GM21360 (cell line): ENCODE results near the gene ZNF467.
A peak's percentile ranks its signal among the peaks of the same experiment; 100 is the strongest.

Source experiments
- ATAC-seq: cut with Tn5 transposase; IDR thresholded peaks from one replicate; pipeline ENCODE4 v1.9.1; 2021; ENCODE audit warnings: mild to moderate bottlenecking, moderate library complexity; ENCODE audit not compliant: unreplicated experiment

Gene ZNF467

DNA sequence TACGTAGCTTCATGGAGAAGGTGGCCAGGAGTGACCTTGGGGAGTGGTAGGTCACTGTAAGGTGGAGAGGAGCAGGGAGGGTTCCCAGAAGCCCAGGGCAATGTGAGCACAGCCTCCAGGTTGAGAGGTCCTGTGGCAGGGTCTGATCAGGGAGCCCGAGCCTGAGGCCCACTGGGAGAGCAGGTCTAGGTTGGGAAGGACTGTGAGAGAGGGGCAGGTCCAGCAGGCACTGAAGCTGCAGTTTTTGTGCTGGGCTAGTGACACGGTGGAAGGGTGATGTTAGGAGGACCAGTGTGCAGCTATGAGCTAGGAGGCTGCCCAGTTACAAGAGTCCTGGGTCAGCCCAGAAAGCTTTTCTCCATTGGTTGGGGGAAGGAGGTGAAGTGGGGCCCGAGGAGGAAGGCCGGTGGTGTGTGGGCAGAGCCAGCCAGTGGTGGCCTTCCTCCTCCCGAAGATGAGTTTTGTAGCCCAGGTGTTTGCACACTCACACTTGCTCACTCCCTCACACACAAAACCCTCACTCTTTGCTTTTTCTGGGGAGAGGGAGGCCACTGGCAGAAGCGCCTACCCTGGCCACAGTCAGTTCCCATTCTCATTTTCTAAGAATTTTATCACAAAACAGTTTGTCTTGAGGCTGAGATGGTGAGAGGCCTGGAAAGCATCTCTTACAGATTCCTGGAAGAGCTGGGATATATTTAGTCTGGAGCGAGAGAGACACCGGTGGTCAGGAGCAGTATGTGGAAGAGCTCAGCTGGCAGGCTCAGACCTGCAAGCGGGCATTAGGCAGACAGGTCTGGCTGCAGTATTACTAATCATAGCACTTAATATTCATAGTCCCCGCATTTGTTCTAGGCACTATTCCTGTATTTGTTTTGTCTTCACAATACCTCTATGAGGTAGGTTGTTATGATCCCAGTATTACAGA lies 57.1 kb downstream of the ZNF467 start:
- no peak for ATAC-seq

DNA sequence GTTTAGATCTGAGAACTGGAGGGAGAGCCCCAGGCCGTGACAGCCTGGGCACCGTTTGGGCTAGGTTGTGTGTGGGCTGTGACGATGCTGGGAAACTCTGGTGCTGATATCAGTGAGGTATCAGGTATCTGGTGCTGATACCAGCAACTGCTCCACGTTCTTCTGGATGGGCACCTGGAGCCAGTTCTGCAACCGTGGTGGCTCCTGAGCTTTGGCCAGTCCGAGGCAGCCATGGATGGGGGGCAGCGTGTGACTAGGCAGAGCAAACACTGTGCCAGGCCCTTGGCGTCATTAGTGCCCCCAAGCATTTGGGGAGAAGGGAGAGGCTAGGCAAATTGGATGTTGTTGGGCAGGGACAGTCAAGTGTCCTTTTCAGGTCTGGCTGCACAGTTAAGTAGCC lies 57.9 kb downstream of the ZNF467 start:
- no peak for ATAC-seq

DNA sequence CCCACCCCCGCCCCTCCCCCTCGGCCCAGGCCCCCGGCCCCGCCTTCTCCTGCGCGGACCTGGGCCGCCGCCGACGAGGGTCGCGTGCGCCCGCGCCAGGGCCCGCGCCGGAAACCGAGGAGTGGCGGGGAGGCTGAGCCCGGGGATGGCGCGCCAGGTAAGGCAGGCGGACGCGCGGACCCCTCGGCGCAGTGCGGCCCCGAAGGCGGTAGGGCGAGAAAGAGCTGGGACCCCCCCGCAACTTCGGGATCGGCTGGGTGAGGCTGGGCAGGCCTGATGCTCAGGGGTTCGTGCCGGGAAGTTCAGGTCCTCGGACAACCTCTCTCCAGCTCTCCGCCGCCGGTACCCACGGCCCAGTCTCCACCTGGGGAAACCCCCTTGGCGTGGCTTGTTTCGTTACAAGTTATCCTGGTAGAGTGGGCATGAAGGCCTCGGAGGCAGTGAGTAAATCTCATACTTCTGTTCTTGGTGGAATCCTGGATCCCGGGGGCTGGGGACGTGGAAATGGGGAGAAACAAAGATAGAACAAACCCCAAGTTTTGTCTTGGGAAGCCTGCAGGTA lies 58.4 kb downstream of the ZNF467 start:
- peak; percentile 8 for ATAC-seq
